MM.1S (cell line): ENCODE results near the gene TMEM150C.

Source experiments
- DNase-seq: peaks from one replicate; pipeline ENCODE4 v3.0.0-alpha.2; 2015
- H2AFZ ChIP-seq: fragments of 300-600 bp; sonication (generic); 2 replicates; pipeline ENCODE4 v1.6.0; 2016; ENCODE audit warnings: antibody characterized with exemption, low read length
- H3F3A ChIP-seq: fragments of 300-600 bp; sonication (generic); 2 replicates; pipeline ENCODE4 v1.6.1; 2016; ENCODE audit warnings: mild to moderate bottlenecking, antibody characterized with exemption, low read length, moderate library complexity, mixed read lengths; ENCODE audit not compliant: insufficient read depth
- H3K27ac ChIP-seq: fragments of 300-600 bp; sonication (generic); 2 replicates; pipeline ENCODE4 v1.5.1; 2016; ENCODE audit warnings: mild to moderate bottlenecking, low read length
- H3K27me3 ChIP-seq: fragments of 300-600 bp; sonication (generic); replicated peaks from 2 replicates; pipeline ENCODE4 v1.6.0; 2016; ENCODE audit warnings: low read length; ENCODE audit not compliant: insufficient read depth
- H3K36me3 ChIP-seq: fragments of 300-600 bp; sonication (generic); replicated peaks from 2 replicates; pipeline ENCODE4 v1.6.1; 2016; ENCODE audit warnings: mild to moderate bottlenecking, low read length, mixed read lengths; ENCODE audit not compliant: insufficient read depth
- H3K4me1 ChIP-seq: fragments of 300-600 bp; sonication (generic); 2 replicates; pipeline ENCODE4 v1.6.1; 2016; ENCODE audit warnings: low read length, mixed read lengths
- H3K4me2 ChIP-seq: fragments of 300-600 bp; sonication (generic); 2 replicates; pipeline ENCODE4 v1.6.0; 2016; ENCODE audit warnings: low read depth, low read length
- H3K4me3 ChIP-seq: fragments of 300-600 bp; sonication (generic); 2 replicates; pipeline ENCODE4 v1.5.1; 2016; ENCODE audit warnings: low read length, mixed read lengths
- H3K79me2 ChIP-seq: fragments of 300-600 bp; sonication (generic); 2 replicates; pipeline ENCODE4 v1.6.1; 2016; ENCODE audit warnings: mixed run types, low read length, mixed read lengths
- H3K9ac ChIP-seq: fragments of 300-600 bp; sonication (generic); 2 replicates; pipeline ENCODE4 v1.6.1; 2016; ENCODE audit warnings: low read length, mixed read lengths
- H3K9me2 ChIP-seq: fragments of 300-600 bp; sonication (generic); replicated peaks from 2 replicates; pipeline ENCODE4 v1.6.1; 2016; ENCODE audit warnings: mild to moderate bottlenecking, low read length, mixed read lengths; ENCODE audit not compliant: insufficient read depth
- H3K9me3 ChIP-seq: fragments of 300-600 bp; sonication (generic); replicated peaks from 2 replicates; pipeline ENCODE4 v1.6.1; 2016; ENCODE audit warnings: mild to moderate bottlenecking, low read length, mixed read lengths; ENCODE audit not compliant: insufficient read depth
- H4K20me1 ChIP-seq: fragments of 300-600 bp; sonication (generic); 2 replicates; pipeline ENCODE4 v1.6.1; 2016; ENCODE audit warnings: mild to moderate bottlenecking, low read length, moderate library complexity, mixed read lengths; ENCODE audit not compliant: insufficient read depth
- CTCF ChIP-seq: fragments of 300-600 bp; sonication (generic); IDR thresholded peaks from 2 replicates; pipeline ENCODE4 v1.5.1; 2016; ENCODE audit warnings: antibody characterized with exemption, low read length, mixed read lengths
- EZH2 ChIP-seq: fragments of 300-600 bp; sonication (generic); optimal IDR thresholded peaks from 2 replicates; pipeline ENCODE3; 2017; ENCODE audit warnings: low read depth, mild to moderate bottlenecking, antibody characterized with exemption, low read length, mixed read lengths
- EZH2phosphoT487 ChIP-seq: fragments of 300-600 bp; sonication (generic); IDR thresholded peaks from 2 replicates; pipeline ENCODE4 v1.6.1; 2018; ENCODE audit warnings: antibody characterized with exemption, low read length

The TMEM150C gene

GRCh38 chr4:82489076-82489475 lies 72.7 kb downstream of the TMEM150C start:
- no peak overlapping the region for H3K9ac ChIP-seq
- no peaks in the 10 kb centered on the region for H3K36me3 ChIP-seq
- no peaks in the 10 kb centered on the region for H3K4me1 ChIP-seq
- H3K9me2 ChIP-seq, result no peaks in the 10 kb centered on the region
- H4K20me1 ChIP-seq, result no peaks in the 10 kb centered on the region
- H3K9me3 ChIP-seq, result no peaks in the 10 kb centered on the region
- TF ChIP-seq CTCF (no peak), EZH2phosphoT487 (no peak), EZH2 (no peak)
- H3K4me2 ChIP-seq, result no peak overlapping the region
- DNase-seq, result no peak
- H3K79me2 ChIP-seq, result no peaks in the 10 kb centered on the region
- no peak overlapping the region for H3K4me3 ChIP-seq
- no peak overlapping the region for H2AFZ ChIP-seq
- no peaks in the 10 kb centered on the region for H3K27me3 ChIP-seq
- H3K27ac ChIP-seq, result no peak overlapping the region
- H3F3A ChIP-seq, result no peaks in the 10 kb centered on the region

- no peak overlapping the region for H3K9ac ChIP-seq
- no peak for DNase-seq
- no peak overlapping the region for H3K4me2 ChIP-seq
- H3K27me3 ChIP-seq, result no peaks in the 10 kb centered on the region
- no peak for TF ChIP-seq CTCF
- no peak for TF ChIP-seq EZH2
- no peak for TF ChIP-seq EZH2phosphoT487
- no peaks in the 10 kb centered on the region for H3K79me2 ChIP-seq
- no peak overlapping the region for H3K27ac ChIP-seq
- H3K9me2 ChIP-seq, result no peaks in the 10 kb centered on the region
- no peaks in the 10 kb centered on the region for H4K20me1 ChIP-seq
- no peak overlapping the region for H3K4me3 ChIP-seq
- H3K4me1 ChIP-seq, result no peaks in the 10 kb centered on the region
- no peak overlapping the region for H2AFZ ChIP-seq
- H3K9me3 ChIP-seq, result no peaks in the 10 kb centered on the region
- H3F3A ChIP-seq, result no peaks in the 10 kb centered on the region
- no peaks in the 10 kb centered on the region for H3K36me3 ChIP-seq
Observed at GRCh38 chr4:82484996-82485783, 76.6 kb downstream of the TMEM150C start.

GRCh38 chr4:82482387-82482786 lies 79.4 kb downstream of the TMEM150C start:
- H3F3A ChIP-seq, result no peaks in the 10 kb centered on the region
- H3K4me2 ChIP-seq, result no peak overlapping the region
- DNase-seq, result no peak
- no peaks in the 10 kb centered on the region for H3K36me3 ChIP-seq
- no peaks in the 10 kb centered on the region for H3K79me2 ChIP-seq
- H4K20me1 ChIP-seq, result no peaks in the 10 kb centered on the region
- no peak overlapping the region for H2AFZ ChIP-seq
- no peak for TF ChIP-seq EZH2phosphoT487
- no peak for TF ChIP-seq CTCF
- TF ChIP-seq EZH2, result no peak
- no peaks in the 10 kb centered on the region for H3K9me2 ChIP-seq
- H3K27me3 ChIP-seq, result no peaks in the 10 kb centered on the region
- H3K4me1 ChIP-seq, result no peaks in the 10 kb centered on the region
- no peak overlapping the region for H3K4me3 ChIP-seq
- no peak overlapping the region for H3K9ac ChIP-seq
- H3K27ac ChIP-seq, result no peak overlapping the region
- H3K9me3 ChIP-seq, result no peaks in the 10 kb centered on the region
